GM10266 (cell line): Measurements from ENCODE around the gene TMBIM1.
A peak's percentile ranks its signal among the peaks of the same experiment; 100 is the strongest.

Source experiments
- DNase-seq: peaks from one replicate; pipeline ENCODE4 v3.0.0; 2012; ENCODE audit errors: extremely low spot score
- TF ChIP-seq, protein P1 (sequence below): IDR thresholded peaks from 2 replicates; pipeline ENCODE4 v1.5.1; 2012; ENCODE audit warnings: mild to moderate bottlenecking, low read depth; ENCODE audit not compliant: control insufficient read depth, insufficient read depth; ENCODE audit errors: missing control alignments

The TMBIM1 gene

GRCh38 chr2:218331745-218332144 is 39.4 kb upstream of the TMBIM1 start:
- TF ChIP-seq, protein P1, sequence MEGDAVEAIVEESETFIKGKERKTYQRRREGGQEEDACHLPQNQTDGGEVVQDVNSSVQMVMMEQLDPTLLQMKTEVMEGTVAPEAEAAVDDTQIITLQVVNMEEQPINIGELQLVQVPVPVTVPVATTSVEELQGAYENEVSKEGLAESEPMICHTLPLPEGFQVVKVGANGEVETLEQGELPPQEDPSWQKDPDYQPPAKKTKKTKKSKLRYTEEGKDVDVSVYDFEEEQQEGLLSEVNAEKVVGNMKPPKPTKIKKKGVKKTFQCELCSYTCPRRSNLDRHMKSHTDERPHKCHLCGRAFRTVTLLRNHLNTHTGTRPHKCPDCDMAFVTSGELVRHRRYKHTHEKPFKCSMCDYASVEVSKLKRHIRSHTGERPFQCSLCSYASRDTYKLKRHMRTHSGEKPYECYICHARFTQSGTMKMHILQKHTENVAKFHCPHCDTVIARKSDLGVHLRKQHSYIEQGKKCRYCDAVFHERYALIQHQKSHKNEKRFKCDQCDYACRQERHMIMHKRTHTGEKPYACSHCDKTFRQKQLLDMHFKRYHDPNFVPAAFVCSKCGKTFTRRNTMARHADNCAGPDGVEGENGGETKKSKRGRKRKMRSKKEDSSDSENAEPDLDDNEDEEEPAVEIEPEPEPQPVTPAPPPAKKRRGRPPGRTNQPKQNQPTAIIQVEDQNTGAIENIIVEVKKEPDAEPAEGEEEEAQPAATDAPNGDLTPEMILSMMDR = no peak
- DNase-seq = no peak

DNA sequence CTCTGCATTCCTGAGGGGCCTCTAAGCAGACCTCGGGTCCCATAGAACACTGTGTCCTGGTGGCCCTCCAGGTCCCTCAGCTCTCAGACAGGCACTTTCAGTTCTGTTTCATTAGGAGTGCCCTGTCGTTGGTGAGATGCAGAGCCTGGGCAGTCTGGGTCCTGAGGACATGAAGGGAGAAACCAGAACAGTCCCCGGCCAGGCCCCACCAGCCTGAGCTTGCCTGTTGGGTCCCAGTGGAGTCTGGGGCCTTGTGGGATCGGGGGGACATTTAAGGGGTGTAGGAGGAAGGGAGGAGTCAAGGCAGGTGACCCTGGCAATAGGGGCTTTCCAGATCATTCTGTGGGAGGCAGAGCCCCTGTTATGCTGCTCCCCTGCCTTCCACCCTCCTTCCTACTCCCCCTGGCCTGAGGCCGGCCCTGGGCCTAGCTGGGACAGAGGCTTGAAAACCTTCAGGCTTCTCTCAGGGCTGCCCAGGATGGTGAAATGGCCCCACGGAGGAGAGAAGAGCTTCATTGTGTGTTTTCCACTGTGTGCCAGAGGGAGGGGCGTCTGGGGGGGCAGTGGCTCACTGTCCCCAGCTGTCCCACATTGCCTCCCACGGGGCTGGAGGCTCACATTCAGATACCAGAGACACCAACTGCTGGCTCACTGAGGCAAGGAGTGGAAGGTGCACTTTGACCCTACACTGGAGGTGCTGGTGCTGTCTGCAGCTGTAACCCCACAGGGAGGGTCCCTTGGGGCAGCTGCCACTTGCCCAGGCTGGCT is 37.7 kb upstream of the TMBIM1 start:
- peak; percentile 60 for DNase-seq
- TF ChIP-seq, protein P1 = no peak

DNA sequence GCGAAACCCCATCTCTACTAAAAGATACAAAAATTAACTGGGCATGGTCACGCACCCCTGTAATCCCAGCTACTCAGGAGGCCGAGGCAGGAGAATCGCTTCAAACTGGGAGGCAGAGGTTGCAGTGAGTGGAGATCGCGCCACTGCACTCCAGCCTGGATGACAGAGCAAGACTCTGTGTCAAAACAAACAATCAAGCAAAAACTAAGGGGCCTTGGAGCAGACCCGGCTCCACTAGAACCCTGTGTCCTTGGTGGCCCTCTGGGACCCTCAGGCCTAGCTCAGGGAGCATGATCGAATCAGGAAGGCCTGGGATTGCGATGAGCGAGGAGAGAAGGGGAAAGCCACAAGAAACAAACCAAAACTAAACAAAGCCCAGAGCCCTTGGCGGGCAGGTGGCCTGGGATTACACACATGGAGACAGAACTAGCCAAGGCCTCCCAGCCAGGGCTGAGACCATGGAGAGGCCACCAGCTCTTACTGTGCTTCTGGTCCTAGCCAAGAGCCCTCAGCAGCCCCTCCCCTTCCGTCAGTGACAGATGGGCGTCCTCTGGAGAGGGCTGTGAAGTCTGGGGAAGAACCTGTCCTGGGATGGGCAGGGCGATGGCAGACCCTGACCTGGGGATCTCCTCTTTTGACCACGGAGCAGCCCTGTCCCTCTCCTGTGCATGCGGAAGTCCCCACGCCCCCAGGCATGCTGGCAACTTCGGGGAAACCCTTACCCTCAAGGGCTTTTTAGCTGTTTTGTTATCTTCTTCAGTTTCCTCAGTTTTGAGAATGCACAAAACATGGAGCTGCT is 36.9 kb upstream of the TMBIM1 start:
- DNase-seq = peak; percentile 70
- TF ChIP-seq, protein P1 = no peak

DNA sequence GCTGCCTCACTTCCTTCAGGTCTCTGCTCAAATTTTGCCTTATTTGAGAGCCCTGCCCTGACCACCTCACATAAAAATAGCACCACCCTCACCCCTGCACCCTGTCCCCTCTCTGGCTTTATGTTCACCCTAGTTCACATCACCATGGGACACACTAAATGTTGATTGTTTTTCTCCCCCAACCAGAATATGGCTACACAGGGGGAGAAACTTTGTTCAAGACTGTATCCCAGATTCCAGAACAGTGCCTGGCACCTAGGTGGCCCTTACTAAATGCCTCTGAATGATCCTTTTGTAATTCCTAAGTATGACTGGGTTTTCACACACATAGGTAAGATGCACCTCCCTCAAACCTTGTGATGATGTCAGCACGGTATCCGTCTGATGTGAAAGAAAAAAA is 36.0 kb upstream of the TMBIM1 start:
- DNase-seq = no peak
- TF ChIP-seq, protein P1 = no peak

DNA sequence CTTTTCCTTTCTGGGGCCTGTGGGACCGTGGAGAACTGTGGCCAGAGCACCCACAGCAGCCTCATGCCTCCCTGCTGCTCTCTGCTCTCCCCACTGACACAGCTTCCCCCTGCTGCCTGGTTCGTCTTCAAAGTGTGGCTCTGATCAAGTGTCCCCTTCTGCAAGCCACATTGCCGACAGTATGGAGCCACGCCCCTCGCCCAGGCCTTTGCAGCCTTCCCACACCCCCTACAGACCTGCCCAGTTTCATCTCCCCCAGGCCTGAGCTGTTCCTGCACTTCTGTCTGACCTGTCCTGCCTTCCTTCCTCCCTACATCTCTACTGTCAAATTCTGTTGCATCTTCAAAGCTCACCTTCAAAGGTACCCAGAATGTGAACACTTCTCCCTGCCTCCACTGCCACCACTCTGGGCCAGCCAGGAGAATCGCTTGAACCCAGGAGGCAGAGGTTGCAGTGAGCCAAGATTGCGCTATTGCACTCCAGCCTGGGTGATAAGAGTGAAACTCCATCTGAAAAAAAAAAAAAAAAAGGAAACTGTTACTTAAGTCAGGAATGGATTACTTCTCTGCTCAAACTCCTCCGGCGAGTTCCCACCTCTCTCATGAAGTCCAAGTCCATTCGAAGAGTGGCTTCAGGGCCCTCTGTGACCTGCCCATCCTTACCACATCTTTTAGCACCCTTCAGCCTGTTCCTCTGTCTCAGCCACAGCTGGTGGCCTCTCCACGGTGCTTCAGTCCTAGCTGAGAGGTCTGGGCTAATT is 35.3 kb upstream of the TMBIM1 start:
- TF ChIP-seq, protein P1 = no peak

DNA sequence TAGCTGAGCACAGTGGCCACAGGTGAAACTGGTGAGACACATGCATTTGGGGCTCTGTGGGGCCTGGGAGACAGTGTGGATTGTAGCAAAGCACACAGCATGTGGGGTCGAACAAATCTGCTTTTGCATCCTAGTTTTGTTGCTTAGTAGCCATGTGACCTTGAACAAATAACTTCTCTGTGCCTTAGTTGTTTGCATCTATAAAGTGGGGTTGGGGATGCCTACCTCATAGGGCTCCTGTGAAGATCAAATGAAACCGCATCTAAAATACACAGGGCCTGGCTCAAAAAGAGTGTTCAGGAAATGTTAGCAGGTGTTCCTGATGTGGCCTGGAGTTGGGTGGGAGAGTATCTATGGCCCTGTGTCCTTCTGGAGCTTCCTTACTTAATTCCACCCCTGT is 34.0 kb upstream of the TMBIM1 start:
- no peak for DNase-seq
- TF ChIP-seq, protein P1 = no peak

More for the DNA sequence above, 35.3 kb upstream of the TMBIM1 start:
- DNase-seq = no peak
